IMR-90 (cell line): ENCODE data around the gene TMEM238.
"Not testable (repeated sequence)": the region's sequence is repeated elsewhere in the genome, so short reads cannot be mapped to it uniquely, and the experiment has no call there.

ENCODE experiments used
- FOS ChIP-seq: fragments of 150-350 bp; IDR thresholded peaks from 2 replicates; pipeline ENCODE4 v1.6.1; 2016; ENCODE audit warnings: low read depth, low read length
- MAZ ChIP-seq: IDR thresholded peaks from 2 replicates; pipeline ENCODE4 v1.6.1; 2012; ENCODE audit warnings: low read depth, mild to moderate bottlenecking, low read length, improper control_type of control experiment, moderate library complexity, borderline replicate concordance
- NFE2L2 ChIP-seq: fragments of 150-350 bp; IDR thresholded peaks from 2 replicates; pipeline ENCODE4 v1.6.1; 2016; ENCODE audit warnings: low read depth, mild to moderate bottlenecking, low read length
- RAD21 ChIP-seq: IDR thresholded peaks from 2 replicates; pipeline ENCODE4 v1.6.1; 2012; ENCODE audit warnings: low read length, improper control_type of control experiment
- RCOR1 ChIP-seq: IDR thresholded peaks from 2 replicates; pipeline ENCODE4 v1.6.1; 2012; ENCODE audit warnings: mild to moderate bottlenecking, low read length, improper control_type of control experiment; ENCODE audit not compliant: insufficient replicate concordance
- USF2 ChIP-seq: fragments of 150-350 bp; IDR thresholded peaks from 2 replicates; pipeline ENCODE4 v1.6.1; 2017; ENCODE audit warnings: mild to moderate bottlenecking, antibody characterized with exemption, low read length, low read depth
- TF ChIP-seq, protein P1 (sequence below): conservative IDR thresholded peaks from 2 replicates; pipeline ENCODE4 v1.5.1; 2012; ENCODE audit warnings: mild to moderate bottlenecking, low read depth, low read length, improper control_type of control experiment

GRCh38 chr19:55329791-55330190 lies 54.3 kb downstream of the TMEM238 start:
- TF ChIP-seq, protein P1, sequence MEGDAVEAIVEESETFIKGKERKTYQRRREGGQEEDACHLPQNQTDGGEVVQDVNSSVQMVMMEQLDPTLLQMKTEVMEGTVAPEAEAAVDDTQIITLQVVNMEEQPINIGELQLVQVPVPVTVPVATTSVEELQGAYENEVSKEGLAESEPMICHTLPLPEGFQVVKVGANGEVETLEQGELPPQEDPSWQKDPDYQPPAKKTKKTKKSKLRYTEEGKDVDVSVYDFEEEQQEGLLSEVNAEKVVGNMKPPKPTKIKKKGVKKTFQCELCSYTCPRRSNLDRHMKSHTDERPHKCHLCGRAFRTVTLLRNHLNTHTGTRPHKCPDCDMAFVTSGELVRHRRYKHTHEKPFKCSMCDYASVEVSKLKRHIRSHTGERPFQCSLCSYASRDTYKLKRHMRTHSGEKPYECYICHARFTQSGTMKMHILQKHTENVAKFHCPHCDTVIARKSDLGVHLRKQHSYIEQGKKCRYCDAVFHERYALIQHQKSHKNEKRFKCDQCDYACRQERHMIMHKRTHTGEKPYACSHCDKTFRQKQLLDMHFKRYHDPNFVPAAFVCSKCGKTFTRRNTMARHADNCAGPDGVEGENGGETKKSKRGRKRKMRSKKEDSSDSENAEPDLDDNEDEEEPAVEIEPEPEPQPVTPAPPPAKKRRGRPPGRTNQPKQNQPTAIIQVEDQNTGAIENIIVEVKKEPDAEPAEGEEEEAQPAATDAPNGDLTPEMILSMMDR: not testable (repeated sequence)
- not testable (repeated sequence) for TF ChIP-seq USF2, MAZ, RCOR1, NFE2L2, RAD21, FOS
